ENCODE results near the gene SNCA.
A peak's percentile ranks its signal among the peaks of the same experiment; 100 is the strongest.

Gene SNCA

GRCh38 chr4:89799071-89799470 is 37.9 kb downstream of the SNCA start:
- TF ChIP-seq CREB1 (IDR thresholded peaks at IDR 0.05; ENCODE audit: low read depth) (no peak), TEAD4 (IDR thresholded peaks at IDR 0.05) (no peak), YY1 (IDR thresholded peaks at IDR 0.05; ENCODE audit: low read depth) (no peak), USF1 (IDR thresholded peaks at IDR 0.05) (no peak), CEBPB (IDR thresholded peaks at IDR 0.05) (no peak), ZBTB7A (IDR thresholded peaks at IDR 0.05; ENCODE audit: low read depth) (no peak), TAF1 (IDR thresholded peaks at IDR 0.05; ENCODE audit: low read depth) (no peak), REST (IDR thresholded peaks at IDR 0.05; ENCODE audit: low read depth) (no peak), TCF12 (IDR thresholded peaks at IDR 0.05; ENCODE audit: low read depth) (no peak), EP300 (IDR thresholded peaks at IDR 0.05; ENCODE audit: borderline replicate concordance) (no peak), NFIC (IDR thresholded peaks at IDR 0.05) (no peak), FOXM1 (IDR thresholded peaks at IDR 0.05; ENCODE audit: borderline replicate concordance, low read depth) (no peak), MAX (IDR thresholded peaks at IDR 0.05) (no peak)

GRCh38 chr4:89797117-89797516 is 39.8 kb downstream of the SNCA start:
- TF ChIP-seq CEBPB (IDR thresholded peaks at IDR 0.05), result no peak

GRCh38 chr4:89788206-89789072 is 48.5 kb downstream of the SNCA start:
- TF ChIP-seq TCF12 (IDR thresholded peaks at IDR 0.05; ENCODE audit: low read depth) (no peak), MAX (IDR thresholded peaks at IDR 0.05) (no peak), RAD21 (IDR thresholded peaks at IDR 0.05; ENCODE audit: low read depth) (no peak), ZBTB7A (IDR thresholded peaks at IDR 0.05; ENCODE audit: low read depth) (no peak), REST (IDR thresholded peaks at IDR 0.05; ENCODE audit: low read depth) (no peak), NFIC (IDR thresholded peaks at IDR 0.05) (no peak), EGR1 (IDR thresholded peaks at IDR 0.05) (no peak), EP300 (IDR thresholded peaks at IDR 0.05; ENCODE audit: borderline replicate concordance) (no peak), CREB1 (IDR thresholded peaks at IDR 0.05; ENCODE audit: low read depth) (no peak), TEAD4 (IDR thresholded peaks at IDR 0.05) (no peak), CEBPB (IDR thresholded peaks at IDR 0.05) (no peak), TAF1 (IDR thresholded peaks at IDR 0.05; ENCODE audit: low read depth) (no peak), FOXM1 (IDR thresholded peaks at IDR 0.05; ENCODE audit: borderline replicate concordance, low read depth) (no peak), USF1 (IDR thresholded peaks at IDR 0.05) (no peak), YY1 (IDR thresholded peaks at IDR 0.05; ENCODE audit: low read depth) (no peak)

- TF ChIP-seq CEBPB (IDR thresholded peaks at IDR 0.05) (no peak), ZBTB7A (IDR thresholded peaks at IDR 0.05; ENCODE audit: low read depth) (no peak), YY1 (IDR thresholded peaks at IDR 0.05; ENCODE audit: low read depth) (no peak), RAD21 (IDR thresholded peaks at IDR 0.05; ENCODE audit: low read depth) (no peak), MAX (IDR thresholded peaks at IDR 0.05) (no peak), USF1 (IDR thresholded peaks at IDR 0.05) (no peak), CREB1 (IDR thresholded peaks at IDR 0.05; ENCODE audit: low read depth) (no peak), EP300 (IDR thresholded peaks at IDR 0.05; ENCODE audit: borderline replicate concordance) (no peak), EGR1 (IDR thresholded peaks at IDR 0.05) (no peak), TEAD4 (IDR thresholded peaks at IDR 0.05) (no peak), TCF12 (IDR thresholded peaks at IDR 0.05; ENCODE audit: low read depth) (no peak)
These were observed 52.2 kb downstream of the SNCA start for GRCh38 chr4:89784686-89785231.

GRCh38 chr4:89781321-89781720 is 55.6 kb downstream of the SNCA start:
- TF ChIP-seq YY1 (IDR thresholded peaks at IDR 0.05; ENCODE audit: low read depth) (no peak), CREB1 (IDR thresholded peaks at IDR 0.05; ENCODE audit: low read depth) (no peak), NFIC (IDR thresholded peaks at IDR 0.05) (no peak), TEAD4 (IDR thresholded peaks at IDR 0.05) (no peak), RAD21 (IDR thresholded peaks at IDR 0.05; ENCODE audit: low read depth) (no peak), USF1 (IDR thresholded peaks at IDR 0.05) (peak; percentile 59), FOXM1 (IDR thresholded peaks at IDR 0.05; ENCODE audit: borderline replicate concordance, low read depth) (no peak), ZBTB7A (IDR thresholded peaks at IDR 0.05; ENCODE audit: low read depth) (no peak), TAF1 (IDR thresholded peaks at IDR 0.05; ENCODE audit: low read depth) (no peak)
